ENCODE data around the gene UBAC2.

The UBAC2 gene

DNA sequence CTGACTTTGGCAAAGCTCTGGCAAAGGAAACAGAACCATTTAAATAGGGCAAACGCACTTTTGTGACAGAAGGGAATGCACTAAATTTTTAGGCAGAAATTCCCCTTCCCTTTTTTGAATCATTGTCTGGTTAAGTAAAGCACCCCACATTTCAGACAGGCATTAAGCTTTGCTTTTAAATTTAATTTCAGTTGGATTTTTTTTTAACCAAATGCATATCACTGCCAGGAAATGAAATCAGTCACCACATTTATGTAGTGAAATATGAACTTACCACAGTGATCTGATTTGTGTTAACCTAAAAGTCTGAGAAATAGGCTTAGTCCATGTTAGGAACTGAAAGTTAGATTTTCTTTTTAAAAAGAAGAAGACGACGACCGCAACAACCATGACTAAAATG, 95.7 kb downstream of the UBAC2 start:
- CTCF ChIA-PET: interaction anchor here (0.8 to 2.6 kb wide), 5 partner anchors 26 to 140 kb away, joined by 4 to 15 read pairs (median 8); no protein-coding TSS in a partner anchor
- Mint-ChIP-seq H3K9me3 (no peaks in the 10 kb centered on the region), H3K27ac (peak overlapping the region; percentile 90), H3K27me3 (no peaks in the 10 kb centered on the region), H3K36me3 (peaks cover 43% of the 10 kb centered on the region), H3K4me1 (peaks cover 75% of the 10 kb centered on the region), H3K4me3 (peak overlapping the region; percentile 58)
- no peak for DNase-seq

- Mint-ChIP-seq H3K36me3 (peaks cover 46% of the 10 kb centered on the region), H3K27me3 (no peaks in the 10 kb centered on the region), H3K27ac (peak overlapping the region; percentile 90), H3K9me3 (no peaks in the 10 kb centered on the region), H3K4me1 (peaks cover 82% of the 10 kb centered on the region), H3K4me3 (peak overlapping the region; percentile 36)
- CTCF ChIA-PET: interaction anchor here (0.6 to 2.6 kb wide), 13 partner anchors 9 to 139 kb away, joined by 3 to 15 read pairs (median 4); no protein-coding TSS in a partner anchor
- no peak for DNase-seq
Observed at GRCh38 chr13:99297331-99297730, 96.7 kb downstream of the UBAC2 start.

DNA sequence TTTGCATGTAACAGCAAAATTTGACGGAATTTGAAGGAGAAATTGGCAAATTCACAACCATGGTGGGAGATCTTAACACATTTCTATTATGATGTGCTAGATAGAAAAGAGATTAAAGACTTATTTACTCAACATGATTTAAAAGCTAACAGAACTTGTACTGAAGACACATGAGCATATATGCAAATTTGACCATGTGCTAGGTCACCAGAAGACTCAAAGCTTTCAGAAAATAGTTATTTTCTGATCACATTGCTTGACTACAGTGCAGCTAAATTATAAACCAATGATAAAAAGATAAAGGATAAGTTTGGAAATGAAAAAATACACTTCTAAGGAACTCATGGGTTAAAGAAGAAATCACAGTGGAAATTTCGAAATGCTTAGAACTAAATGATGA, 97.4 kb downstream of the UBAC2 start:
- no peak overlapping the region for H3K4me3 Mint-ChIP-seq
- no peaks in the 10 kb centered on the region for H3K27me3 Mint-ChIP-seq
- H3K27ac Mint-ChIP-seq: peak overlapping the region; percentile 90
- DNase-seq: no peak
- peaks cover 85% of the 10 kb centered on the region for H3K4me1 Mint-ChIP-seq
- H3K36me3 Mint-ChIP-seq: peaks cover 44% of the 10 kb centered on the region
- no peaks in the 10 kb centered on the region for H3K9me3 Mint-ChIP-seq
- CTCF ChIA-PET: interaction anchor here (0.8 to 2.6 kb wide), 11 partner anchors 10 to 138 kb away, joined by 3 to 15 read pairs (median 4); no protein-coding TSS in a partner anchor

GRCh38 chr13:99299256-99299919, 98.7 kb downstream of the UBAC2 start:
- H3K27me3 Mint-ChIP-seq: no peaks in the 10 kb centered on the region
- H3K4me3 Mint-ChIP-seq: no peak overlapping the region
- peaks cover 44% of the 10 kb centered on the region for H3K36me3 Mint-ChIP-seq
- peaks cover 86% of the 10 kb centered on the region for H3K4me1 Mint-ChIP-seq
- no peak overlapping the region for H3K27ac Mint-ChIP-seq
- H3K9me3 Mint-ChIP-seq: no peaks in the 10 kb centered on the region
- CTCF ChIA-PET: interaction anchor here (1.0 to 1.3 kb wide), 2 partner anchors 29 to 138 kb away, joined by 3 to 5 read pairs; no protein-coding TSS in a partner anchor
- DNase-seq: no peak

DNA sequence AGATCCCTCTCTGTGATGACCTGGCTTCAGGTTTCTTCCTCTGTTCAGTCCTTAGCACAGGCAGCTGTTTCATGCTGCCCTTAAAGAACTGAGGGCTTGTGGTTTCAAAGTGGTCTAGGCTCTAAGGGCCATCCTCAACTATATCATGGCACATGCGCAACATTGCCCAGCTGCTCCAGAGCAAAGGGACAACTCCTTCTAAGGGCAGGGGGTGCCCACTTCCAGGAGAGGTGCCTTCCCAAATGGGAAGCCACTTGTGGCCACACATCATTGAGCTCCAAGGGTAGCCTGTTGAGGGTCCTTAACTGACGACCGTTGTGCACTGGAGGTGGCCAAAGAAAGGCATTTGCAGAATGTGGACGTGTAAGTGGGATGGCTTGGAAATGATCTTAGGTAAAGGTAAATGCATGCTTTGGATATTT, 99.3 kb downstream of the UBAC2 start:
- CTCF ChIA-PET: interaction anchor here (1.3 kb wide), 1 partner anchor 137 kb away, joined by 5 read pairs; no protein-coding TSS in a partner anchor
- H3K27ac Mint-ChIP-seq: no peak overlapping the region
- peaks cover 45% of the 10 kb centered on the region for H3K36me3 Mint-ChIP-seq
- H3K9me3 Mint-ChIP-seq: no peaks in the 10 kb centered on the region
- no peak for DNase-seq
- H3K27me3 Mint-ChIP-seq: no peaks in the 10 kb centered on the region
- peaks cover 88% of the 10 kb centered on the region for H3K4me1 Mint-ChIP-seq
- no peak overlapping the region for H3K4me3 Mint-ChIP-seq

- Mint-ChIP-seq H3K36me3 (peaks cover 36% of the 10 kb centered on the region), H3K4me1 (peaks cover 86% of the 10 kb centered on the region), H3K9me3 (no peaks in the 10 kb centered on the region), H3K27ac (peak overlapping the region; percentile 76), H3K27me3 (no peaks in the 10 kb centered on the region), H3K4me3 (peak overlapping the region; percentile 25)
- CTCF ChIA-PET: interaction anchor here (1.5 kb wide), 1 partner anchor 13 kb away, joined by 4 read pairs; no protein-coding TSS in a partner anchor
- DNase-seq: no peak
Observed at GRCh38 chr13:99301056-99301838, 100.6 kb downstream of the UBAC2 start.

DNA sequence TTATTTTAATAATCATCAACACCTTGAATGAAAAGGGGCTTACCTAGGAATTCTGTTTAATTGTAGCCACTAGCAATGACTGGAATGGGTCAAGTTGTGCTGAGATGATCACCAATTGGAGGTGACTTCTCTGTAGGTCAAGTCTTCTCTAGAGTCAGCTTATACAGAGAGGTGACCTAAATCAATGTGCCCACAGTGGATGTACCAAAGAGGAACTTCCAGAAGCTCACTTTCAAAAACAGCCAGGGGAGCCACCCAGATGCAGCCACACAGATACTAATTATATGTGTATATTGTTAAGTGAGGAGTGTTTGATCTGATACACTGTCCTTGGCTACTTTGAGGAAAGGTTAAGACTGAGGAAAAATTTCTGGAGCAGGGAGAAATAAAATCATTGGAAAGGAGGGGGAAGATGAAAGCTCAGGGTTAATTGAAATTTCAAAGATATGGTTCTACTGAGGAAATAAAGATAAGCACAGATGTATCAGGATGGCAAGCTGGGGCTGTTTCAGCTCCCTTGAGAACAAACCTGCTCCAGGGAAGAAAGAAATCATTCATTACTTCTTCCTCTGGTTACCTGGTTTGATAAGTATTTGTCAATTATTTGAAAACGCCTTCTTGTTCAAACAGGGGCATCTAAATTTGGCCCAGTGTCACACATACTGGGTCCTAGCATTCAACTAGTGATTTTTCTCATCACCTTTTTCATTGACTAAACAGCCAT, 101.4 kb downstream of the UBAC2 start:
- Mint-ChIP-seq H3K4me1 (peaks cover 86% of the 10 kb centered on the region), H3K9me3 (no peaks in the 10 kb centered on the region), H3K36me3 (peaks cover 35% of the 10 kb centered on the region), H3K27ac (peak overlapping the region; percentile 84), H3K27me3 (no peaks in the 10 kb centered on the region), H3K4me3 (peak overlapping the region; percentile 1)
- CTCF ChIA-PET: interaction anchor here (0.7 to 1.5 kb wide), 4 partner anchors 14 to 133 kb away, joined by 3 to 4 read pairs (median 3); no protein-coding TSS in a partner anchor
- no peak for DNase-seq

- Mint-ChIP-seq H3K36me3 (peaks cover 31% of the 10 kb centered on the region), H3K4me3 (peak overlapping the region; percentile 70), H3K27me3 (no peaks in the 10 kb centered on the region), H3K27ac (peak overlapping the region; percentile 84), H3K4me1 (peaks cover 86% of the 10 kb centered on the region), H3K9me3 (no peaks in the 10 kb centered on the region)
- CTCF ChIA-PET: interaction anchor here (0.7 to 1.5 kb wide), 7 partner anchors 15 to 134 kb away, joined by 3 to 5 read pairs (median 3); no protein-coding TSS in a partner anchor
- no peak for DNase-seq
Observed at GRCh38 chr13:99302637-99303505, 102.2 kb downstream of the UBAC2 start.

- Mint-ChIP-seq H3K9me3 (no peaks in the 10 kb centered on the region), H3K36me3 (peaks cover 37% of the 10 kb centered on the region), H3K27me3 (no peaks in the 10 kb centered on the region), H3K4me3 (peak overlapping the region; percentile 70), H3K27ac (peak overlapping the region; percentile 84), H3K4me1 (peaks cover 86% of the 10 kb centered on the region)
- peak; percentile 66 for DNase-seq
- CTCF ChIA-PET: interaction anchor here (0.7 to 1.6 kb wide), 7 partner anchors 21 to 133 kb away, joined by 3 to 5 read pairs (median 3); no protein-coding TSS in a partner anchor
Observed at GRCh38 chr13:99303863-99304521, 103.3 kb downstream of the UBAC2 start.

GRCh38 chr13:99304541-99304940, 103.9 kb downstream of the UBAC2 start:
- DNase-seq: no peak
- CTCF ChIA-PET: interaction anchor here (1.0 to 1.6 kb wide), 6 partner anchors 20 to 132 kb away, joined by 3 to 5 read pairs (median 3); no protein-coding TSS in a partner anchor
- Mint-ChIP-seq H3K27me3 (no peaks in the 10 kb centered on the region), H3K36me3 (peaks cover 37% of the 10 kb centered on the region), H3K4me1 (peaks cover 86% of the 10 kb centered on the region), H3K4me3 (peak overlapping the region; percentile 70), H3K27ac (peak overlapping the region; percentile 84), H3K9me3 (no peaks in the 10 kb centered on the region)

DNA sequence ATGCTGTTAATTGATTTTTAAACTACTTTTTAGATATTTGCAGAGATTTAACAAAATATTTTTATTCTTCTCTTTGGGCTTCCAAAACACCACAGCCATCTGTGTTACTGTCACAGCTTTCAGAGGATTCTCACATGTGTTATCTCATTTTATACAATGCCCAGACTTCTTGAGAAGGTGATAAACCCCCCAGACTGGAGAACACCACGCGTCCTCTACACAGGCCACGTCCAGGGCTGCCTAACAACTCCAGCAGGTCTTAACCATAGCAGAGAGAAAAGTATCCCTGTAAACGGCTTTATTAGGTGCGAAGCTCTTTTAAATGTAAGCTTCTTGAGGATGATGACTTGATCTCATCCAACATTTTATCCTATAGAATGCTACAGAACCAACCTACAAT, 104.5 kb downstream of the UBAC2 start:
- CTCF ChIA-PET: interaction anchor here (1.0 to 2.1 kb wide), 7 partner anchors 10 to 130 kb away, joined by 3 to 6 read pairs (median 4); no protein-coding TSS in a partner anchor
- peaks cover 86% of the 10 kb centered on the region for H3K4me1 Mint-ChIP-seq
- no peaks in the 10 kb centered on the region for H3K9me3 Mint-ChIP-seq
- peaks cover 38% of the 10 kb centered on the region for H3K36me3 Mint-ChIP-seq
- peak overlapping the region; percentile 80 for H3K4me3 Mint-ChIP-seq
- H3K27me3 Mint-ChIP-seq: no peaks in the 10 kb centered on the region
- H3K27ac Mint-ChIP-seq: peak overlapping the region; percentile 85
- DNase-seq: no peak

- Mint-ChIP-seq H3K36me3 (peaks cover 38% of the 10 kb centered on the region), H3K4me3 (peak overlapping the region; percentile 80), H3K27me3 (no peaks in the 10 kb centered on the region), H3K27ac (peak overlapping the region; percentile 88), H3K9me3 (no peaks in the 10 kb centered on the region), H3K4me1 (peaks cover 85% of the 10 kb centered on the region)
- DNase-seq: no peak
- CTCF ChIA-PET: interaction anchor here (1.0 to 2.1 kb wide), 7 partner anchors 9 to 130 kb away, joined by 3 to 6 read pairs (median 4); no protein-coding TSS in a partner anchor
Observed at GRCh38 chr13:99305566-99305965, 104.9 kb downstream of the UBAC2 start.

All from activated naive CD4-positive, alpha-beta T cell treated with anti-CD3 and anti-CD28 coated beads, Interleukin-2, amount 10 ng/mL, durations not matched to agents 7 days and 5 days (primary cell).